PC-3 (cell line): Measurements from ENCODE around the gene STAC2. TPM values are rescaled to one million over a fixed set of nuclear protein-coding genes. Genes with fewer than 3 reads are reported as not detected.

Source experiments
- ATAC-seq: fragments of 200-7000 bp; cut with Tn5 transposase; 2 replicates; pipeline ENCODE4 v1.9.1; 2020; ENCODE audit warnings: mild to moderate bottlenecking, moderate library complexity
- BruUV-seq: library from RNA; stranded (reverse); fragments of 400-500 nt; replicated peaks from 2 replicates; lab custom pipeline; 2021; lab: Mats Ljungman, UMichigan
- CTCF ChIA-PET: fragments of 300-600 bp; sonication (Branson Sonifier 250); formaldehyde crosslinking; loops from one replicate; lab custom pipeline; 2022; ENCODE audit warnings: antibody characterized with exemption; lab: Charles Lee
- POLR2A ChIA-PET: fragments of 300-600 bp; sonication (Branson Sonifier 250); formaldehyde crosslinking; loops from one replicate; lab custom pipeline; 2022; ENCODE audit warnings: antibody characterized with exemption; ENCODE audit not compliant: unreplicated experiment; lab: Charles Lee
- DNase-seq: peaks from one replicate; pipeline ENCODE4 v3.0.0-alpha.2; 2015
- H2AFZ ChIP-seq: fragments of 300-600 bp; sonication (generic); 2 replicates; pipeline ENCODE4 v1.6.0; 2016; ENCODE audit warnings: antibody characterized with exemption, low read length
- H3F3A ChIP-seq: fragments of 300-600 bp; sonication (generic); one replicate; pipeline ENCODE4 v1.6.0; 2017; ENCODE audit warnings: antibody characterized with exemption, low read length, control low read depth, mild to moderate bottlenecking; ENCODE audit not compliant: unreplicated experiment
- H3K27ac ChIP-seq: fragments of 300-600 bp; sonication (generic); 2 replicates; pipeline ENCODE4 v1.5.1; 2016; ENCODE audit warnings: mild to moderate bottlenecking, low read length
- H3K27me3 ChIP-seq: fragments of 300-600 bp; sonication (generic); 2 replicates; pipeline ENCODE4 v1.6.1; 2016; ENCODE audit warnings: low read length, mixed read lengths
- H3K36me3 ChIP-seq: fragments of 300-600 bp; sonication (generic); 2 replicates; pipeline ENCODE4 v1.6.1; 2016; ENCODE audit warnings: low read depth, mixed run types, low read length, mixed read lengths
- H3K4me1 ChIP-seq: fragments of 300-600 bp; sonication (generic); 2 replicates; pipeline ENCODE4 v1.5.1; 2016; ENCODE audit warnings: low read length; ENCODE audit not compliant: insufficient read depth
- H3K4me2 ChIP-seq: fragments of 300-600 bp; sonication (generic); 2 replicates; pipeline ENCODE4 v1.6.0; 2016; ENCODE audit warnings: low read length
- H3K4me3 ChIP-seq: fragments of 300-600 bp; sonication (generic); 2 replicates; pipeline ENCODE4 v1.5.1; 2016; ENCODE audit warnings: mild to moderate bottlenecking, low read length, mixed read lengths
- H3K79me2 ChIP-seq: fragments of 300-600 bp; sonication (generic); 2 replicates; pipeline ENCODE4 v1.6.1; 2017; ENCODE audit warnings: low read length, mixed read lengths
- H3K9ac ChIP-seq: fragments of 300-600 bp; sonication (generic); 2 replicates; pipeline ENCODE4 v1.6.0; 2016; ENCODE audit warnings: mild to moderate bottlenecking, low read length
- H3K9me2 ChIP-seq: fragments of 300-600 bp; sonication (generic); replicated peaks from 2 replicates; pipeline ENCODE4 v1.6.1; 2016; ENCODE audit warnings: mixed run types, low read length, mixed read lengths
- H3K9me3 ChIP-seq: fragments of 300-600 bp; sonication (generic); 2 replicates; pipeline ENCODE4 v1.6.1; 2016; ENCODE audit warnings: low read length, mixed read lengths
- H4K20me1 ChIP-seq: fragments of 300-600 bp; sonication (generic); 2 replicates; pipeline ENCODE4 v1.6.1; 2016; ENCODE audit warnings: low read length, mixed read lengths
- EZH2 ChIP-seq: fragments of 300-600 bp; sonication (generic); IDR thresholded peaks from one replicate; pipeline ENCODE4 v1.6.1; 2017; ENCODE audit warnings: antibody characterized with exemption, mild to moderate bottlenecking, low read length; ENCODE audit not compliant: unreplicated experiment
- EZH2phosphoT487 ChIP-seq: fragments of 300-600 bp; sonication (generic); IDR thresholded peaks from 2 replicates; pipeline ENCODE4 v1.6.1; 2018; ENCODE audit warnings: mild to moderate bottlenecking, antibody characterized with exemption, low read length, borderline replicate concordance
- intact Hi-C: fragments of 100-400 bp; cut with micrococcal nuclease; formaldehyde crosslinking; loops from 2 replicates; pipeline ENCODE4 v1.9.0; 2023
- total RNA-seq: library from RNA; depleted of rRNA; stranded (reverse); fragments of >200 nt; gene quantifications from 2 replicates; pipeline ENCODE4 v1.2.3, GENCODE V29; 2014
- TF ChIP-seq, protein P1 (sequence below): fragments of 300-600 bp; sonication (generic); conservative IDR thresholded peaks from 2 replicates; pipeline ENCODE4 v1.5.1; 2017; ENCODE audit warnings: antibody characterized with exemption, low read depth, mild to moderate bottlenecking, low read length

Gene STAC2
- total RNA-seq, 1 experiment from 2014 or later = not detected

- Histone ChIP-seq H3K27me3 (no peaks in the 10 kb centered on the region), H3K36me3 (no peaks in the 10 kb centered on the region), H3K4me1 (no peaks in the 10 kb centered on the region), H3F3A (no peaks in the 10 kb centered on the region), H3K27ac (no peak overlapping the region), H4K20me1 (no peaks in the 10 kb centered on the region), H3K9me3 (no peaks in the 10 kb centered on the region), H3K9me2 (no peaks in the 10 kb centered on the region), H3K9ac (no peak overlapping the region), H3K79me2 (no peaks in the 10 kb centered on the region), H2AFZ (no peak overlapping the region), H3K4me3 (no peak overlapping the region), H3K4me2 (no peak overlapping the region)
- intact Hi-C loops = no loop called here
- no peak for DNase-seq
- ATAC-seq = no peak
- no TSS peak for BruUV-seq
- CTCF ChIA-PET = no interaction called here
- TF ChIP-seq EZH2 = no peak
- no peak for TF ChIP-seq EZH2phosphoT487
- TF ChIP-seq, protein P1, sequence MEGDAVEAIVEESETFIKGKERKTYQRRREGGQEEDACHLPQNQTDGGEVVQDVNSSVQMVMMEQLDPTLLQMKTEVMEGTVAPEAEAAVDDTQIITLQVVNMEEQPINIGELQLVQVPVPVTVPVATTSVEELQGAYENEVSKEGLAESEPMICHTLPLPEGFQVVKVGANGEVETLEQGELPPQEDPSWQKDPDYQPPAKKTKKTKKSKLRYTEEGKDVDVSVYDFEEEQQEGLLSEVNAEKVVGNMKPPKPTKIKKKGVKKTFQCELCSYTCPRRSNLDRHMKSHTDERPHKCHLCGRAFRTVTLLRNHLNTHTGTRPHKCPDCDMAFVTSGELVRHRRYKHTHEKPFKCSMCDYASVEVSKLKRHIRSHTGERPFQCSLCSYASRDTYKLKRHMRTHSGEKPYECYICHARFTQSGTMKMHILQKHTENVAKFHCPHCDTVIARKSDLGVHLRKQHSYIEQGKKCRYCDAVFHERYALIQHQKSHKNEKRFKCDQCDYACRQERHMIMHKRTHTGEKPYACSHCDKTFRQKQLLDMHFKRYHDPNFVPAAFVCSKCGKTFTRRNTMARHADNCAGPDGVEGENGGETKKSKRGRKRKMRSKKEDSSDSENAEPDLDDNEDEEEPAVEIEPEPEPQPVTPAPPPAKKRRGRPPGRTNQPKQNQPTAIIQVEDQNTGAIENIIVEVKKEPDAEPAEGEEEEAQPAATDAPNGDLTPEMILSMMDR = no peak
- POLR2A ChIA-PET = no interaction called here
These were observed 1.7 kb upstream of the STAC2 start for GRCh38 chr17:39227364-39227919.

- no peak for DNase-seq
- H2AFZ ChIP-seq = no peak overlapping the region
- no peaks in the 10 kb centered on the region for H3K4me1 ChIP-seq
- CTCF ChIA-PET = no interaction called here
- no peaks in the 10 kb centered on the region for H3K27me3 ChIP-seq
- BruUV-seq = no TSS peak
- POLR2A ChIA-PET = no interaction called here
- no peak for TF ChIP-seq EZH2phosphoT487
- TF ChIP-seq EZH2 = no peak
- no peaks in the 10 kb centered on the region for H3K36me3 ChIP-seq
- no peaks in the 10 kb centered on the region for H3K79me2 ChIP-seq
- no peaks in the 10 kb centered on the region for H4K20me1 ChIP-seq
- H3K27ac ChIP-seq = no peak overlapping the region
- no peak for ATAC-seq
- no peak overlapping the region for H3K4me3 ChIP-seq
- H3K9me2 ChIP-seq = no peaks in the 10 kb centered on the region
- H3K9me3 ChIP-seq = no peaks in the 10 kb centered on the region
- H3F3A ChIP-seq = no peaks in the 10 kb centered on the region
- no peak overlapping the region for H3K4me2 ChIP-seq
- H3K9ac ChIP-seq = no peak overlapping the region
- intact Hi-C loops = no loop called here
These were observed 376 bp upstream of the STAC2 start for GRCh38 chr17:39225959-39226683.

DNA sequence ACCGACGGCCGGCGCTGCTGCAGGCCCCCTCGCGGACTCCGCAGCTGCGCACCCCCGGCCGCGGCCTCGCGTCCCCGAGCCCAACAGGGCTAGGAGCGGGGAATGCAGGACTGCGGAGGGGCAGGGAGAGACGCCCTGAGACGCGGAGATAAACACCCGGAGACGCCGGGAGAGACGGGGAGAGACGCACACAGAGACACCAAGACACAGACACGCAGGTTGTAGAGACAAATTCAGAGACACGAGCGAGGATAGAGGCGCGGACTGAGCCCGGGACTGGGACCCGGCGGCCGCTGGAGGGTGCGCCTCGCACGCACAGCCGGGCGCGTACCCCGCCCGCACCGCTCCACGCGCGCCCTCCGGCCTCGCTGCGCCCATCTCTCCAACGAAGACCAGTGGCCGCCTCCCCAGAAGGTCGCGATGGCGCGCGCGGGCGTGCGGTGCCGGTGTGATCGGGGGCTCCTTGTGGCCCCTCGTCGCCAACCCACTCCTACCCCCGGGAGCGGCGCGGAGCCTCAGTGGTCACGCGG is 902 bp downstream of the STAC2 start:
- no peak overlapping the region for H2AFZ ChIP-seq
- ChIA-PET CTCF (no interaction called here), POLR2A (no interaction called here)
- no peaks in the 10 kb centered on the region for H3F3A ChIP-seq
- H3K9me2 ChIP-seq = no peaks in the 10 kb centered on the region
- no peak overlapping the region for H3K4me3 ChIP-seq
- ATAC-seq = no peak
- H4K20me1 ChIP-seq = no peaks in the 10 kb centered on the region
- no peaks in the 10 kb centered on the region for H3K4me1 ChIP-seq
- no peaks in the 10 kb centered on the region for H3K9me3 ChIP-seq
- no TSS peak for BruUV-seq
- TF ChIP-seq, protein P1 = no peak
- no peak for TF ChIP-seq EZH2
- no peak for TF ChIP-seq EZH2phosphoT487
- H3K79me2 ChIP-seq = no peaks in the 10 kb centered on the region
- no peaks in the 10 kb centered on the region for H3K27me3 ChIP-seq
- no peak overlapping the region for H3K9ac ChIP-seq
- H3K4me2 ChIP-seq = no peak overlapping the region
- no peaks in the 10 kb centered on the region for H3K36me3 ChIP-seq
- intact Hi-C loops = no loop called here
- DNase-seq = no peak
- H3K27ac ChIP-seq = no peak overlapping the region
